HG02885 (cell line): ENCODE data around the gene ACOXL.

Source experiments
- ATAC-seq: cut with Tn5 transposase; IDR thresholded peaks from one replicate; pipeline ENCODE4 v1.9.1; 2021; ENCODE audit warnings: mild to moderate bottlenecking; ENCODE audit not compliant: unreplicated experiment, poor library complexity

The ACOXL gene

GRCh38 chr2:110897966-110898365, 165.6 kb downstream of the ACOXL start:
- no peak for ATAC-seq

DNA sequence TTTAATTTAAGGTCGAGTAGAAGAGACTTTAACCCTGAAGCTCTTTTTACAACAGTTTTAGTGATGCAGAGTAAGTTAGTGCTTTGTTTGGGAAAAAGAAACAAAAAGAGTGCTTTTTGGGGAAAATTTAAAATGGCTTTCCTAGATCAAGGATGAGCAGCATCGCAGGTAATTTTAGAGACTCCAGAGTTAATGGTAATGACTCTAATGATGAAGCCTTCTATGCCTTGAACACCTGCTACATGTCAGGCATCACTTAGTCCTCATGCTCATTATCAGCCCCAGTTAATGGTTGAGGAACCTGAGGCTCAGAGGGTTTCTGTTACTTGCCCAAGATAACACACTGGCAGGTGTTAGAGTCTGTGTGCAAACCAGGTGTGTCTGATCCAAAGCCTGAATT, 167.8 kb downstream of the ACOXL start:
- ATAC-seq: no peak

- ATAC-seq: no peak
These were observed 171.2 kb downstream of the ACOXL start for GRCh38 chr2:110903548-110903947.

DNA sequence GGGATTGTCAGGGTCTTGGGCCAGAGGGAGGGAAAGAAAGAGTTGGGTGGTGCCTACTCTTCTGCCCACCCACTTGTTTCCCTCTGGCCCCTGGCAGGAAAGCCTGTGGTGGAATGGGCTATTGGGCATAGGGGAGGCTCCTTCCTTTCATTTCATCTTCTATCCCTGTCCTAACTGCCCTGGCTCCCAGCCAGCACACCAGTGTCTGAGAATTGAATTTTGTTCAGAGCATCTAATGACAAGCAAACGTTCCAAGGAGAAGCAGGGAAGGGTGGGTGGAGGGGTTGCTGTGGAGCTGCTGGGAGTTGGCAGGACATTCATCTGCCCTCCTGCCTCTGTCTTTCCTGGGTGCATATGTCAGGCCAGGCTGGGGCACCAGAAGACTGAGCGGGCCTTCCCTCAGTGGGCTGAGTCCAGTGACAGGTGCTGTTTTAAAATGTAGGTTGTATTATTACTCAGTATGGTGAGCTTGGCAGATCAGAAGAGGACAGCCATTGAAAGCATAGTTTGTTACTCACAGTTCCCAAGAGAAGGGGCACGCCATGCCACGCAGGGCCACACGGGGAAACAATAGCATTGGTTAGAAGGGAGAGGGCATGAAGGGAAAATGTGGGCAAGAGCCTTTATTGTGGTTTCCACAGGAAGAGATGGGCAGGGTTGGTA, 171.9 kb downstream of the ACOXL start:
- ATAC-seq: no peak

GRCh38 chr2:110904779-110905148, 172.4 kb downstream of the ACOXL start:
- ATAC-seq: no peak

GRCh38 chr2:110905217-110905616, 172.8 kb downstream of the ACOXL start:
- no peak for ATAC-seq

GRCh38 chr2:110906613-110907298, 174.4 kb downstream of the ACOXL start:
- ATAC-seq: no peak

DNA sequence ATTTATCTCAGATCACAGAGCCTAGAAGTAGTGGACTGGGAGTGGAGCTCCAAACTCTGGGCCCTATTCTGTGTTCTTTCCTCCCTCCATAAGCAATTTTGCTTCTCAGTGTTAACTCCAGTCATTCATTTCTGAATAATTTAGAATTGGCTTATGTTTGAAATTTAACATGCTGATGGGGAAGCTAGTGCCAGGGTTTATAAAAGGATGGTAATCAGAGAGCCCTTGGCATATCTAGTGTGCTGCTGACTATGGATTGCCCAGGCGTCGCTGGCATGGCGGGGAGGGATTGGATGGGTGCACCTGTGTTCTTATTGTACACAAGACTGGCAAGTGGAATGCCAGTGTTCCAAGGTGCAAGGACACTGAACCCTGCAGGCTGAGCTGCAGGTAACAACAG, 177.1 kb downstream of the ACOXL start:
- ATAC-seq: no peak

DNA sequence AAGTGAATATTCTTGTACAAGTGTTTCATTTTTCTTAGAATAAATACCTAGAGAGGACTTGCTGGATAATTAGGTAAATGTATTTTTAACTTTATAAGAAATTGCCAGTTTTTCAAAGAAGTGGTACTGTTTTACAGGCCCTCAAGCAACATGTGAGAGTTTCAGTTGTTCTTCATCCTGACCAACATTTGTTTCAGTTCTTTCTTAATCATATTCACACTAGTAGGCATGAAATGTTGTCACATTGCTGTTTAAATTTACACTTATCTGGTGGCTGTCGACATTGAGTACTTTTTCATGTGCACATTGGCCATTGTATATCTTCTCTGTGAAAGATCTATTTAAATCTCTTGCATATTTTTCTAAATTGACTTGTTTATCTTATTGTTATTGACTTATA, 178.1 kb downstream of the ACOXL start:
- no peak for ATAC-seq

GRCh38 chr2:110919738-110920137, 187.4 kb downstream of the ACOXL start:
- no peak for ATAC-seq

DNA sequence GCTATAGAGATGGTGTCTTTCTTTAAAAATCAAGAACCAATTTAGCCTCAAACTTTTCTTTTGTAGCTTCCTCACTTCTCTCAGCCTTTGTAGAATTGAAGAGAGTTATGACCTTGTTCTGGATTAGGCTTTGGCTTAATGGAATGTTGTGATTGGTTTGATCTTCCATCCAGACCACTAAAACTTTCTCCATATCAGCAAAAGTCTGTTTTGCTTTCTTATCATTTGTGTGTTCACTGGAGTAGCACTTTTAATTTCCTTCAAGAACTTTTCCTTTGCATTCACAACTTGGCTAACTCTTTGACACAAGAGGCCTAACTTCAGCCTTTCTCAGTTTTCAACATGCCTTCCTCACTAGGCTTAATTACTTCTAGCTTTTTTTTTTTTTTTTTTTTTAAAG, 193.1 kb downstream of the ACOXL start:
- no peak for ATAC-seq

DNA sequence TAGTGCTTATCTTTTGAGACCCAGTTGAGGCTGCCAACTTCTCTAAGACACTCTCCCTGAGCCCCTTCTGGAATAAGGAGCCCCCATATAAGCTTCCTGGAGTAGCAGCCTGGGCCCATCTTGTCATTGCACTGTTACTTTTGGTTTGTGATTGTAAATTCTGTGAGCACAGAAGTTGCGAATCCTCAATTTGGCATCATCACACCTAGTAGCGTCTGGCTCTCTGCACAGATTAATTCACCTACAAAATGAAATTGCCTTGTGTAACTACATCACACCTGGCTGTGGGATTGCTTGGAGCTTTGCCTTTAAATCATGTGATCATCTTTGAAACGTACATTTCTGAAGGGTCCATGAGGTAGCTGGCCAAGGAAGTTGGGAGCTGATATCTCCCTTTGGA, 195.2 kb downstream of the ACOXL start:
- no peak for ATAC-seq

DNA sequence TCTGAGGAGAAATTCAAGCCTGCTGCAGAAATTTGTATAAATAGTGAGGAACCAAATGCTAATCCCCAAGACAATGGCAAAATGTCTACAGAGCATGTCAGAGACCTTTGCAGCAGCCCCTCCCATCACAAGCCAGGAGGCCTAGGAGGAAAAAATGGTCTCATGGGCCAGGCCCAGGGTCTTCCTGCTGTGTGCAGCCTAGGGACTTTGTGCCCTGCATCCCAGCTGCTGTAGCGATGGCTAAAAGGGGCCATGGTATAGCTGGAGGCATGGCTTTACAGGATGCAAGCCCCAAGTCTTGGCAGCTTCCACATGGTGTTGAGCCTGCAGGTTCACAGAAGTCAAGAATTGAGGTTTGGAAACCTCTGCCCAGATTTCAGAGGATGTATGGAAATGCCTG, 197.2 kb downstream of the ACOXL start:
- ATAC-seq: no peak

DNA sequence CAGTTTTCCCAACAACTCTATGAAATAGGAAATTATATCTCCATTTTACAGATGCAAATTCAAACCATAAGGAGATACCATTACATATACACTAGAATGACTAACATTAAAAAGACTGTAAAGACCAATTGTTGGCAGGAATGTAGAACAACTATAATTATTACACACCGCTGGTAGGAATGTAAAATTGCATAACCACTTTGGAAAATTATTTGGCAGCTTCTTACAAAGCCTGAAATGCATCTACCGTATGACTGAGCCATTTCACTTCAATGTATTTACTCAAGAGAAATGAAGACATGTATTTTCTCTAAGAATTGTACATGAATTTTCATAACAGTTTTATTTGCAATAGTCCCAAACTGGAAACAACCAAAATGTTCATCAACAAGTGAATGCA, 199.3 kb downstream of the ACOXL start:
- ATAC-seq: no peak

DNA sequence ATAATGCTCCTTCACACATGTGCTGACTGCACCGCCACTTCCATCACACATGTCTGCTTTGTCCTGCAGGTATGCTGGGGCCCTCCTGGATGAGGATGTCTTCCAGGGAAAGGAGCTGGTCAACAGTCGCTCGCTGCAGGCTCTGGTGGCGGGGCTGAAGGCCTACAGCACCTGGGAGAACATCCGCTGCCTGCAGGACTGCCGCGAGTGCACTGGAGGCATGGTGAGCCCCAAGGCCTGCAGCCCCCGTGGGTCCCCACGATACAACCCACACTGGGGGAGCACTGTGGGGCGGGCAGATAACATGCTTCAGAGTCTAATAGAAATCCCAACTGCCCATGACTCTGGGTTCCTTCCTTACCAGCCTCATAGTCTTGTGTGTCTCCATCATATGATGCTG, 201.0 kb downstream of the ACOXL start:
- ATAC-seq: no peak

- ATAC-seq: no peak
These were observed 202.6 kb downstream of the ACOXL start for GRCh38 chr2:110934948-110935347.

- no peak for ATAC-seq
These were observed 208.1 kb downstream of the ACOXL start for GRCh38 chr2:110940376-110940910.

- ATAC-seq: no peak
These were observed 208.9 kb downstream of the ACOXL start for GRCh38 chr2:110941226-110941625.

DNA sequence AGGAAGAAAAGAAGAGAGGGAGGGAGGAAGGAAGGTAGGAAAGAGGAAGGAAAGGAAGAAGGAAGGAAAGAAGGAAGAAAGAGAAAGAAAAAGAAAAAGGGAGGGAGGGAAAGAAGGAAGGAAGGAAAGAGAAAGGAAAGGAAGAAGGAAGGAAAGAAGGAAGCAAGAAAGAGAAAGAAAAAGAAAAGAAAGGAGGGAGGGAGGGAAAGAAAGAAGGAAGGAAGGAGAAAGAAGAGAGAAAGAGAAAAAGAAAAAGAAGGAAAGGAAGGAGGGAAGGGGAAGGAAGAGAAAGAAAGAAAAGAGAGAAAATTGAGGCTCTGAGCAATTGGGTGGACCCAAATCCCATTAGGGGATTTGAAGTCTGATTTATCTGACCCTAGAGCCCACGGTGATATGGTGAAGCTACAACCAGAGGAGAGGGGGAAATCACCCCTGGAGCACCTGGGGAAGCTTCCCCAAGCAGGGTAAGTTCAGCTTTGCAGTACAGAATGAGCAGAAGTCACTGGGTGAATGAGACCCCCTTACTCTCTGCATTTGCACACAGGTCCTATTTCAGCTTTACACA, 210.8 kb downstream of the ACOXL start:
- no peak for ATAC-seq

DNA sequence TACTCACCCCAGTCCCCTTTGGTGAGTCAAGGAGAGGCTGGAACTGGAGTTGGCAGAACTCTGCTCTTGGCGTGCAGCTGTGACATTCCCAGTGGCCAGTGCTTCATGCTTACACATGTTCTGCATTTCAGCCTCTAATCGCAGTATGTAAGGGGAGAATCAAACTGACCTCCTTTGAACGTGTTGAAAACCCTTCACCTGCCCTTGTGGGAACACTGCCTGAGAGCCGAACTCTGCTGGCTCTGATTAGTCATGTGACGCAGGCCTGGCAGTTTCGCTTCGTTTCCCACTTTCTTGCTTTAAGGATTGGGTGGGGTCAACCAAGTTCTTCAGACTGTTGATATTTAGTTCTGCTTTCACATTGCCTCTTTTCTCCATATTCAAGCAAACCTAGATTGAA, 214.5 kb downstream of the ACOXL start:
- no peak for ATAC-seq

DNA sequence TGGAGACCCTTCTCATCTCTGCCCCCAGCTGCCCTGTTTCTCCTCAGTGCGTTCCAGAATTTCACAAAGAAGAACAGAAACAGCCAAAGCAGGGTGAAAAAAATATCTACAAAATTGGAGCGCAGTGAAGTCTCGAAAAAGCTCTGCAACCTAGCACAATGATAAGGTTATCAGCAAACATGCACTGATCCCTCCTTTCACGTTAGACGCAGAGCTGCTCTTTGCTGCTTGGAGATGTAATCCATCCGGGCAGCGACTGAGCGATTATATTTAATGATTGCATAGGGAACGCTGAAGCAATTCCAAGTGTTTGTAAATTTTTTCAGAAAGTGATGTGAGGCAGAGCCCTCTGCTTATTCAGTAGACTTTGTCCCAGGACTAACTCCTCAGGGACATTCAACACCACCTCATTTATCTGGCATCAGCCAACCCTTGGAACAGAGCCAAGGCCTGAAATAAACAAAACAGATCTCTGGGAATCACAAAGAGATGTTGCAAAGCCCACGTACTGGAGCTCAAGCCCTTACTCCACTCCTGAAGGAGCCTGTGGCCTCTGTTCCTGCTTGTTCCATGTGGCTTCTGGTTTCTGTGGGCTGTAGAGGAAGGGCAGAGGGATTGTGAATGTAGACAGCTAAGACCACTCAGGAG, 215.8 kb downstream of the ACOXL start:
- no peak for ATAC-seq
